ENCODE data around the gene KIF25. TPM values are rescaled to one million over a fixed set of nuclear protein-coding genes. Genes with fewer than 3 reads are reported as not detected.

The KIF25 gene
- polyA plus RNA-seq, 5 donors: 10.9 to 13.7 (median 13.2) TPM

DNA sequence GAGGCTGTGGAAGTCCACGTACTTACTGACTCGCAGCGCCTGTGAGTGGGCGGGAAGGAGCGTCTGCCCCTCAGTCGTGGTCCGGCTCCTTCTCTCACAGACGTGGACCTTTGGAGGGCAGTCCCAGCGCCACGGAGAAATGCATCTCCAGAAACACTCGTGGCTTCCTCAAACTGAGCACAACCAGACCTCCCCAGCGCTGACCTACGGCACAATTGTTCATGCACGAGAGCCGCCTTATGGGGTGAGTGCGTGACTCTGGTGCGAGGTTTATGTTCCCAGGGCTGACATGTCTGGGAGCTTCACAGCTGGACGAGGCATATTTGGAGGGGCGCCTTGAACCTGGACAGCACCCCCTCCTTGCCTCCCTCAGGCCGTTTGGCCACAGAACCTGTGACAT, 51.8 kb downstream of the KIF25 start:
- no peak for DNase-seq

DNA sequence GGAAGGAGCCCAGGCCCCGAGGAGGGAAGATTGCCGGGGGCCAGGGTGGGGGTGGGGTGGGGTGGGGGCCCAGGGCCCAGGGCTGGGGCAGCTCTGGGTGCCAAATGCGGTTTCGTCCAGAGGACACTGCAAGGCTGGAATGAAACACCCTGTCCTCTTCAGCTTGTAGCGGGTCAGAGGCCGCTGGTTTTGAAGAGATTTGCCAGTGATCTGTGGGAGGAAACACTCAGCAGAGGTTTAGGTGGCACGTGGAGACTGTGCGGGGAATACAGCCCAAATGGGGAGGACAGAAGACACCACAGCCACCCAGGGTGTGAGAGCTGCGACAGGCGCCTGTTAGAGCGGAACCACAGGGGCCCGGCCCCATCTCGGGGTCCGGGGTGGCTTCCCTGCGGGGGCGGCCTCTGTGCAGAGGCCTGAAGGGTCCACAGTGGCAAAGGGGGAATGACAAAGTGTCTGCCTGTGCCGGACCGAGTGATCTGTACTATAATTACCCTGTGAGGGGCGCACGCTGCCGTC, 52.3 kb downstream of the KIF25 start:
- DNase-seq: no peak

- DNase-seq: peak; percentile 83 to 89
Measured at GRCh38 chr6:168050225-168050880, 52.9 kb downstream of the KIF25 start.

GRCh38 chr6:168050881-168051586, 53.6 kb downstream of the KIF25 start:
- DNase-seq: no peak

DNA sequence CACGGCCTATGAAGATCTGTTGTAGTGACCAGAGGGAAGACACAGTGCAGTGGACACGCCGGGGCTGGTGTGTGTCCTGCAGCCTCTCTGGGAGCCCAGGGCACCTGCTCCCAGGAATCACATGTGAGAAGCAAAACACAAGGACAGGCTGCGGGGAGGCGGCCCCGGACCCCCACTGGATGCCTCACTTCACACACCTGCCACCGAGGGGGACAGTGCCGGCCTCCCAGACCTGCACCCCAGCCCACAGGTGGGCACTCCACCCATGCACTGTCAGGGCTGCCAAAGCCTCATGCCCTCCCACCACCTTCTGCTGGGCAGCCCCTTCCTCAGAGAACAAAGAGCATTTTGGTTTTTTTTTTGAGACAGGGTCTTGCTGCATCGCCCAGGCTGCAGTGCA, 54.2 kb downstream of the KIF25 start:
- DNase-seq: no peak

DNA sequence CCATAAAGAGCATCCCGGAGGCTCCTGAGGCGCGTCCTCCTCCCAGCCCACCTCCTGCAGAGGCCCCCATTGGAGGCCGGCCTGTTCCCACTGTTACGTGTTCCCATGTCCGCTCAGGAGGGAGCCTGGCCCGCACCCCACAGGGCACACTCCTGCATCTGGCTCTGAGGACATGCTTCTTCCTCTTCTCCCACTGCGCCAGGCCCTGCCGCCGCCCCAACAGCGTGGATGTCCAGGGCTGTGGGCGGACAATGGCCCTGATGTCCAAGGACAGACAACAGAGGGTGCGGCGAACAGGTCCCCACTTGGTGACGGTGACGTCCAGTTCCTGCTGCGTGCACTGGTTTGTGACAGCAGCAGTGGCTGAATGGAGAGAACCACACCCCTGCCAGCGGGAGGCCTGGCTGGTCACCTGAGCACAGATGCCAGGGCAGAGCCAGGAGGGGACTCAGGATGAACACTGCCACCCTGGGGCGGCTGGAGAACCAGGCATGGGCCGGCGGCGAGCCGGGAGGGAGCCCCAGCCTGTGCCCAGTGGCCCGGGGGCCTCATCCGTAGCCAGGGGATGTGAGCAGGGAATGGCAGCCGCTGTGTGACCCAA, 54.9 kb downstream of the KIF25 start:
- DNase-seq: no peak

GRCh38 chr6:168053086-168053956, 55.9 kb downstream of the KIF25 start:
- no peak for DNase-seq

DNA sequence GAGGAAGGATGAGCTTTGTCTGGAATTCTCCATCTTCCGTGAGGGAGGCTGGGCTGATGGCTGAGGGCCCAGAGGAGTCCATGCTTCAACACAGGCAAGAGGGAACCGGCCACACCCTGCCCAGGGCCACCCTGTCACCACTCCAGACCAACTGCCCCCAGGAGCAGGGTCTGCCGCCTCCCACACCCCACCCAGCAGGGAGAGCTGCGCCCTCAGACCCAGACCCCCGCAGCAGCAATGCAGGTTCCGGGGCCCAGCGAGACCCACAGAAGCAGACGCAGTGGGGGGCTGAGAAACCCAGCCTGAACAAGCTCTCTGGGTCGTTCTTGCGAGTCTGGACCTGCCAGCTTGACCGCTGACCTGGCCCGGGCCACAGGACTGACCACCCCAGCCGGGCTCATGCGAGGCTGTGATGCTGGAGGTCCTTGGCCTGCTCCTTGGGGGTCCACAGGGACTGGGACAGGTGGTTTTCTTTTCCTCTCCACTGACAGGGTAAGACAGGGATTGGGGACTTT, 56.5 kb downstream of the KIF25 start:
- DNase-seq: no peak

- no peak for DNase-seq
Measured at GRCh38 chr6:168054765-168055560, 57.5 kb downstream of the KIF25 start.

- no peak for DNase-seq
Measured at GRCh38 chr6:168055696-168056489, 58.4 kb downstream of the KIF25 start.

GRCh38 chr6:168056892-168057527, 59.5 kb downstream of the KIF25 start:
- no peak for DNase-seq

DNA sequence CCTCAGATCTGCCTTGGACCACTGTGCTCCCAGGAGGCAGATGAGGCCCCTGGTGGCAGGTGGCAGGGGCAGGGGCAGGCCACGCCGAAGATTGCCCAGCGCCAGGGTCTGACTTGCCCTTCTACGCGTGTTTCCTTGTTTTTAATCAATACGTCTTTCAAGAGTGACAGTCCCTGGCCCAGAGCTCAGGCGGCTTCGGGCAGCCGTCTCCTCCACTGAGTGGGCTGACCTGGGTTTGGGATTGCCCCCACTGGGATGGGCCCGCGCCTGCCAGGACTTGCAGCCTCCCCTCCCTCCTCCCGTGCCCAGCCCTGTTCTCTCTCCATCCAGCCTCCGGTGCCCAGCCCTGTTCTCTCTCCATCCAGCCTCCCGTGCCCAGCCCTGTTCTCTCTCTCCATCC, 60.4 kb downstream of the KIF25 start:
- no peak for DNase-seq

DNA sequence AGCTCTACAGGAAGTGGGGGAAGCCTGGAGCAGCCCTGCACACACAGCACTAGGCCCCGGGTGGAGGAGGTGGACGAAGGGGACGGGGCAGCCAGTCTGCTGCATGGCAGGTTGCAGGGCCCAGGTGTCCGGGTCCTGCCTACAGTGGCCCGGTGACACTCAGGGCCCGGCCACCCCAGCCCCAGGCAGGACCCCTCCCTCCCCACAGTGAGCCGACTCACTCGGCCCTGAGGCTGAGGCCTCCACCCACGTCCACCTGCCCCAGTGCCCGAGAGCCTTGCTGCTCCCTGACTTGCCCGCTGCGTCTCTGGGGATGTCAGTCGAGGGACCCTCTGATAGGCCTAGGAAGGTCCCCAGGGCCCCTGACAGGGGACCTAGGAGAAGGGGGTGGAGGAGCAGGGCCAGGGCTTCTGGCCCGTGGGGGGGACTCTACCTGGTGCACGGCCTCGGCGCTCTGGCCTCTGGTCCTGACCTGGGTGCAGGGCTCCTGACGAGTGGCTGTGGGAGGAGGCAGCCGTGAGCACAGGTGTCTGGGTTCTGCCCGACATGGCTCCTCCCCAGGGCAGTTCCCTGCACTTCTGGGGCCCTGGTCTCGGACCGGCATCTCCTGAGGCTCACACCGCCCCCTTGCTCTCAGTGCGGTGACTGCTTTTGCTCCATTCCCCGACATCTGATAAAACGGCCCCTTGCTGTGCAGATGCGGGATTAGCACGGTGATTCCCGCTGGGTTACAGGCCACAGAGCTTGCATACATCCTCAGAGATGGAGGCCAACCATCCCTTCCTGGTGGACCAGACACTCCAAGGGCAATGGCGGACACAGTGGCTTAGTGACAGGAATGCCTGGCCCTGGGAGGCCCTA, 61.5 kb downstream of the KIF25 start:
- no peak for DNase-seq

GRCh38 chr6:168060521-168060931, 63.1 kb downstream of the KIF25 start:
- DNase-seq: peak; percentile 59 to 69

GRCh38 chr6:168061269-168062210, 64.1 kb downstream of the KIF25 start:
- no peak for DNase-seq

GRCh38 chr6:168062346-168063289, 65.1 kb downstream of the KIF25 start:
- no peak for DNase-seq
